Activated CD8-positive, alpha-beta memory T cell treated with anti-CD3 and anti-CD28 coated beads, Interleukin-2, amount 50 U/mL, for 4 hours (primary cell): ENCODE measurements around the gene FYB1.
"Not testable (repeated sequence)": the region's sequence is repeated elsewhere in the genome, so short reads cannot be mapped to it uniquely, and the experiment has no call there.

Experiments used
- DNase-seq: peaks from one replicate; pipeline ENCODE4 v3.0.0-alpha.2; 2020

The FYB1 gene

GRCh38 chr5:39186722-39187539 lies 32.4 kb downstream of the FYB1 start:
- DNase-seq = no peak

GRCh38 chr5:39186289-39186688 lies 33.1 kb downstream of the FYB1 start:
- DNase-seq = no peak

- DNase-seq = no peak
Measured at GRCh38 chr5:39185761-39186160, 33.6 kb downstream of the FYB1 start.

- DNase-seq = not testable (repeated sequence)
Measured at GRCh38 chr5:39179561-39179960, 39.8 kb downstream of the FYB1 start.

- DNase-seq = no peak
Measured at GRCh38 chr5:39178861-39179260, 40.5 kb downstream of the FYB1 start.

GRCh38 chr5:39178171-39178570 lies 41.2 kb downstream of the FYB1 start:
- DNase-seq = no peak

GRCh38 chr5:39177631-39177964 lies 41.8 kb downstream of the FYB1 start:
- DNase-seq = no peak

GRCh38 chr5:39176759-39177630 lies 42.4 kb downstream of the FYB1 start:
- DNase-seq = no peak

GRCh38 chr5:39175273-39175955 lies 43.9 kb downstream of the FYB1 start:
- no peak for DNase-seq

- DNase-seq = no peak
Measured at GRCh38 chr5:39173069-39173468, 46.3 kb downstream of the FYB1 start.

GRCh38 chr5:39172593-39172992 lies 46.8 kb downstream of the FYB1 start:
- DNase-seq = no peak

GRCh38 chr5:39171647-39172046 lies 47.7 kb downstream of the FYB1 start:
- DNase-seq = no peak

GRCh38 chr5:39169081-39169480 lies 50.3 kb downstream of the FYB1 start:
- DNase-seq = no peak

- no peak for DNase-seq
Measured at GRCh38 chr5:39167972-39168342, 51.4 kb downstream of the FYB1 start.

GRCh38 chr5:39167141-39167971 lies 52.0 kb downstream of the FYB1 start:
- DNase-seq = no peak

GRCh38 chr5:39164529-39165402 lies 54.6 kb downstream of the FYB1 start:
- DNase-seq = no peak

GRCh38 chr5:39164016-39164415 lies 55.3 kb downstream of the FYB1 start:
- DNase-seq = peak; percentile 30

- DNase-seq = no peak
Measured at GRCh38 chr5:39161578-39161977, 57.8 kb downstream of the FYB1 start.

- DNase-seq = no peak
Measured at GRCh38 chr5:39160576-39161213, 58.7 kb downstream of the FYB1 start.

- no peak for DNase-seq
Measured at GRCh38 chr5:39159811-39160490, 59.4 kb downstream of the FYB1 start.

- no peak for DNase-seq
Measured at GRCh38 chr5:39158786-39159185, 60.6 kb downstream of the FYB1 start.
